Measurements from ENCODE around the gene SLPI.

Gene SLPI

GRCh38 chr20:45212836-45213235 lies 41.5 kb downstream of the SLPI start:
- no peak for DNase-seq (ENCODE audit: low read depth)

DNA sequence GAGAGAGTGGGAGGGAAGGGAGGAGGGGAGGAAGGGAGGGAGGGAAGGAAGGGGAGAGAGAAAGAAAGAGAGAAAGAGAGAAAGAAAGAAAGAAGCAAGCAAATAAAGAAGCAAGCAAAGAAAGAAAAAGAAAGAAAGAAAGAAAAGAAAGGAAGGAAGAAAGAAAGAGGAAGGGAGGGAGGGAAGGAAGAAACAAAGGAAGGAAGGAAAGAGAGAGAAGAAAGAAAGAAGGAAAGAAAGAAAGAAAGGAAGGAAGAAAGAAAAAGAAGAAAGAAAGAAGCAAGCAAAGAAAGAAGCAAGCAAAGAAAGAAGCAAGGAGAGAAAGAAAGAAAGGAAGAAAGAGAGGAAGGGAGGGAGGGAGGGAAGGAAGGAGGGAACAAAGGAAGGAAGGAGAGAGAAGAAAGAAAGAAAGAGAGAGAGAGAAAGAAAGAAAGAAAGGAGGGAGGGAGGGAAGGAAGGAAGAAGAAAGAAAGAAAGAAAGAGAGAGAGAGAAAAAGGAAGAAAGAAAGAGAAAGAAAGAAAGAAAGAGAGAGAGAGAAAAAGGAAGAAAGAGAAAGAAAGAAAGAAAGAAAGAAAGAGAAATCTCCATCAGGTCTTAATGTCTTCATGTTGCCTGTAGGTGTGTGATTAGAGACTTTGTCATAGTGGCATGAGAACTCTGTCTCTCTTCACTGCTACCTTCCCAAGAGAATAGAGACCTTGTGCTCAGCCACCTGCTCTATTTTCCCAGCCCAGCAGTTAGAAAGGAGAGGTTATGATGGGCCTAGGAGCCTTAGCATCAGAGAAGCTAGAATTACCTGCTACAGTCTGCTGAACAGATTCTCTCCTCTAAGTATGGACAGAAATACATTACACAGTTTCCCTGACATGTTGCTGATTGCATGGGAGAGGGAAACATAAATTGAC lies 42.5 kb downstream of the SLPI start:
- DNase-seq (ENCODE audit: low read depth), result no peak

GRCh38 chr20:45209924-45210323 lies 44.4 kb downstream of the SLPI start:
- DNase-seq (ENCODE audit: low read depth), result no peak

- no peak for DNase-seq (ENCODE audit: low read depth)
Observed at GRCh38 chr20:45206725-45207124, 47.6 kb downstream of the SLPI start, which contains the start of gene SEMG1. TSS of gene SEMG1 (plus strand) at chr20:45207033. CDS start at chr20:45207054, 21 bp downstream.

Measured in stimulated activated CD8-positive, alpha-beta memory T cell treated with anti-CD3 and anti-CD28 coated beads, Interleukin-15, amount 100 ng/mL, for 24 hours (primary cell).